Endothelial cell of umbilical vein (primary cell): ENCODE data around the gene ASPSCR1. TPM values are rescaled to one million over a fixed set of nuclear protein-coding genes. Genes with fewer than 3 reads are reported as not detected.

Source experiments
- BruUV-seq: library from RNA; stranded (reverse); fragments of 400-500 nt; replicated peaks from 2 replicates; lab custom pipeline; 2021; lab: Mats Ljungman, UMichigan
- CTCF ChIA-PET: fragments of 300-600, 350-600 bp; sonication (Branson Sonifier 250); formaldehyde crosslinking; loops from one replicate; lab custom pipeline; 2021; ENCODE audit warnings: antibody characterized with exemption, inconsistent platforms; lab: Charles Lee
- POLR2A ChIA-PET: fragments of 300-600, 350-600 bp; sonication (Branson Sonifier 250); formaldehyde crosslinking; loops from one replicate; lab custom pipeline; 2021; ENCODE audit warnings: antibody characterized with exemption, inconsistent platforms; lab: Charles Lee
- DNase-seq: peaks from one replicate; pipeline ENCODE4 v3.0.0-alpha.2; 2011; ENCODE audit warnings: low read depth, low spot score
- FAIRE-seq: peaks from 2 replicates; lab custom pipeline; 2011; peaks lifted over from hg19 to GRCh38; lab: Jason Lieb, UNC
- H2AFZ ChIP-seq: 2 replicates; pipeline ENCODE4 v1.6.0; 2012; ENCODE audit warnings: low read depth, low read length, control low read depth, inconsistent platforms
- H3K27ac ChIP-seq: 2 replicates; pipeline ENCODE4 v1.5.1; 2011; ENCODE audit warnings: low read depth, mild to moderate bottlenecking, control low read depth, low read length, moderate library complexity; ENCODE audit not compliant: insufficient read depth
- H3K27me3 ChIP-seq, 2 experiments: 2 replicates each; pipeline versions ENCODE4 v1.6.0 to v1.6.1; 2011; ENCODE audit warnings: low read length in 2 of 2, mixed read lengths in 1 of 2; ENCODE audit not compliant: control insufficient read depth in 2 of 2, insufficient read depth in 2 of 2
- H3K36me3 ChIP-seq, 2 experiments: 2 replicates in 1 of 2; 3 replicates in 1 of 2; pipeline ENCODE4 v1.5.1; 2011; ENCODE audit warnings: low read length in 2 of 2, mild to moderate bottlenecking in 1 of 2, moderate library complexity in 1 of 2; ENCODE audit not compliant: control insufficient read depth in 2 of 2, insufficient read depth in 2 of 2; ENCODE audit errors: extremely low read depth in 1 of 2
- H3K4me1 ChIP-seq: 3 replicates; pipeline ENCODE4 v1.5.1; 2011; ENCODE audit warnings: mild to moderate bottlenecking, low read length; ENCODE audit not compliant: control insufficient read depth, insufficient read depth; ENCODE audit errors: extremely low read depth
- H3K4me2 ChIP-seq: 2 replicates; pipeline ENCODE4 v1.6.1; 2011; ENCODE audit warnings: low read length, control low read depth, mixed read lengths; ENCODE audit not compliant: insufficient read depth
- H3K4me3 ChIP-seq, 3 experiments: fragments of 200-600 bp in 1 of 3; sonication (generic), shearing (Covaris generic) in 1 of 3; replicated peaks in 1 of 3; 2 replicates each; pipeline ENCODE4 v1.5.1; 2011 to 2016; ENCODE audit warnings: control low read depth in 3 of 3, low read length in 3 of 3, mild to moderate bottlenecking in 2 of 3, inconsistent platforms in 1 of 3, low read depth in 1 of 3, moderate library complexity in 1 of 3; ENCODE audit not compliant: insufficient read depth in 1 of 3
- H3K79me2 ChIP-seq: 2 replicates; pipeline ENCODE4 v1.6.0; 2012; ENCODE audit warnings: low read length, inconsistent platforms; ENCODE audit not compliant: control insufficient read depth, insufficient read depth
- H3K9ac ChIP-seq: replicated peaks from 2 replicates; pipeline ENCODE3; 2011; ENCODE audit warnings: low read length, control low read depth; ENCODE audit not compliant: insufficient read depth; ENCODE audit errors: extremely low read depth
- H3K9me1 ChIP-seq: replicated peaks from 3 replicates; pipeline ENCODE4 v1.6.0; 2011; ENCODE audit warnings: mild to moderate bottlenecking, low read length; ENCODE audit not compliant: control insufficient read depth, insufficient read depth; ENCODE audit errors: extremely low read depth
- H3K9me3 ChIP-seq: replicated peaks from 2 replicates; pipeline ENCODE4 v1.5.1; 2012; ENCODE audit warnings: low read length, inconsistent platforms; ENCODE audit not compliant: control insufficient read depth, insufficient read depth
- H4K20me1 ChIP-seq: replicated peaks from 2 replicates; pipeline ENCODE3; 2011; ENCODE audit warnings: mild to moderate bottlenecking, low read length; ENCODE audit not compliant: control insufficient read depth, insufficient read depth; ENCODE audit errors: extremely low read depth
- EZH2 ChIP-seq: IDR thresholded peaks from 2 replicates; pipeline ENCODE4 v1.6.1; 2012; ENCODE audit warnings: borderline replicate concordance, low read depth, mild to moderate bottlenecking, moderate library complexity, low read length, inconsistent platforms; ENCODE audit not compliant: severe bottlenecking
- FOS ChIP-seq: IDR thresholded peaks from 2 replicates; pipeline ENCODE4 v1.6.1; 2011; ENCODE audit warnings: mild to moderate bottlenecking, low read length, moderate library complexity, borderline replicate concordance; ENCODE audit not compliant: insufficient read depth
- GATA2 ChIP-seq: IDR thresholded peaks from 2 replicates; pipeline ENCODE4 v1.7.0; 2011; ENCODE audit warnings: low read depth, mild to moderate bottlenecking, moderate library complexity, mixed read lengths, low read length; ENCODE audit not compliant: insufficient read length, insufficient read depth
- JUN ChIP-seq: IDR thresholded peaks from 2 replicates; pipeline ENCODE4 v1.6.1; 2011; ENCODE audit warnings: borderline replicate concordance, low read depth; ENCODE audit not compliant: insufficient read length, insufficient read depth
- MYC ChIP-seq: IDR thresholded peaks from one replicate; pipeline ENCODE4 v1.6.1; 2011; ENCODE audit warnings: mild to moderate bottlenecking, low read depth, low read length
- POLR2A ChIP-seq: IDR thresholded peaks from 2 replicates; pipeline ENCODE4 v1.6.1; 2012; ENCODE audit warnings: low read depth, mild to moderate bottlenecking, control low read depth, low read length
- POLR2AphosphoS5 ChIP-seq: IDR thresholded peaks from 2 replicates; pipeline ENCODE4 v1.6.1; 2012; ENCODE audit warnings: low read depth, mild to moderate bottlenecking, control low read depth, low read length, moderate library complexity; ENCODE audit not compliant: insufficient read depth
- dilution Hi-C: fragments of 300-500 bp; cut with MboI; formaldehyde crosslinking; loops from one replicate; pipeline ENCODE4 v1.15.0; 2019; ENCODE audit warnings: low sequenced_read_pairs; ENCODE audit not compliant: extremely low pct_ligation_motif_present
- intact Hi-C: fragments of 100-400 bp; cut with micrococcal nuclease; formaldehyde crosslinking; loops from one replicate; pipeline ENCODE4 v1.10.0; 2022
- polyA plus RNA-seq, 4 experiments: library from polyadenylated mRNA; depleted of rRNA in 3 of 4; stranded (reverse) in 3 of 4; unstranded in 1 of 4; fragments of >200 nt; gene quantifications; 2 replicates each; pipeline versions ENCODE4 v1.2.1 to v1.2.3, GENCODE V29; 2011 to 2012; ENCODE audit warnings: missing spikeins in 1 of 4
- total RNA-seq: library from RNA; stranded (reverse); gene quantifications from 2 replicates; pipeline ENCODE4 v1.2.3, GENCODE V29; 2021
- TF ChIP-seq, protein P1 (sequence below): IDR thresholded peaks from 2 replicates; pipeline ENCODE4 v1.6.1; 2011; ENCODE audit not compliant: insufficient read depth, insufficient read length
- TF ChIP-seq, protein P2 (sequence below), 2 donors: IDR thresholded peaks; 1 replicate in 1 of 2; 2 replicates in 1 of 2; pipeline ENCODE4 v1.5.1; 2011; ENCODE audit warnings: low read length in 2 of 2, mild to moderate bottlenecking in 2 of 2, moderate library complexity in 2 of 2, control low read depth in 1 of 2, inconsistent platforms in 1 of 2, low read depth in 1 of 2; ENCODE audit not compliant: insufficient read depth in 1 of 2; ENCODE audit errors: extremely low read depth in 1 of 2

ASPSCR1 gene
- total and polyA plus RNA-seq, 2 donors (not counting 3 experiments of a cell fraction or from before 2014, with no cell fraction given): 24.8 to 36.5 TPM

GRCh38 chr17:82028966-82029365 lies 51.5 kb downstream of the ASPSCR1 start:
- Histone ChIP-seq H3K27ac (no peak overlapping the region), H3K36me3 (no peaks in the 10 kb centered on the region), H3K9me1 (no peaks in the 10 kb centered on the region), H4K20me1 (no peaks in the 10 kb centered on the region), H3K27me3 (no peaks in the 10 kb centered on the region), H3K9ac (no peak overlapping the region), H3K4me3 (no peak overlapping the region), H3K9me3 (no peaks in the 10 kb centered on the region), H3K4me1 (peaks cover 12% of the 10 kb centered on the region), H3K4me2 (no peak overlapping the region), H2AFZ (no peak overlapping the region), H3K79me2 (peaks cover 4% of the 10 kb centered on the region)
- intact Hi-C loops: loop anchor here (10.0 kb wide), 1 partner anchor 186 kb away; the partner anchor contains the start of gene CCDC57
- ChIA-PET CTCF (interaction anchor here (1.3 to 4.2 kb wide), 4 partner anchors 8 to 126 kb away, joined by 4 to 127 read pairs (median 34); partner anchors contain the start of genes CENPX, DCXR, LRRC45 and NOTUM), POLR2A (no interaction called here)
- dilution Hi-C loops: no loop called here
- no peak for FAIRE-seq
- DNase-seq: no peak
- no TSS peak for BruUV-seq
- TF ChIP-seq, protein P1, sequence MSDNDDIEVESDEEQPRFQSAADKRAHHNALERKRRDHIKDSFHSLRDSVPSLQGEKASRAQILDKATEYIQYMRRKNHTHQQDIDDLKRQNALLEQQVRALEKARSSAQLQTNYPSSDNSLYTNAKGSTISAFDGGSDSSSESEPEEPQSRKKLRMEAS: no peak
- TF ChIP-seq JUN (no peak), EZH2 (no peak), GATA2 (no peak), FOS (no peak), POLR2A (no peak), POLR2AphosphoS5 (no peak), MYC (no peak)
- TF ChIP-seq, protein P2, sequence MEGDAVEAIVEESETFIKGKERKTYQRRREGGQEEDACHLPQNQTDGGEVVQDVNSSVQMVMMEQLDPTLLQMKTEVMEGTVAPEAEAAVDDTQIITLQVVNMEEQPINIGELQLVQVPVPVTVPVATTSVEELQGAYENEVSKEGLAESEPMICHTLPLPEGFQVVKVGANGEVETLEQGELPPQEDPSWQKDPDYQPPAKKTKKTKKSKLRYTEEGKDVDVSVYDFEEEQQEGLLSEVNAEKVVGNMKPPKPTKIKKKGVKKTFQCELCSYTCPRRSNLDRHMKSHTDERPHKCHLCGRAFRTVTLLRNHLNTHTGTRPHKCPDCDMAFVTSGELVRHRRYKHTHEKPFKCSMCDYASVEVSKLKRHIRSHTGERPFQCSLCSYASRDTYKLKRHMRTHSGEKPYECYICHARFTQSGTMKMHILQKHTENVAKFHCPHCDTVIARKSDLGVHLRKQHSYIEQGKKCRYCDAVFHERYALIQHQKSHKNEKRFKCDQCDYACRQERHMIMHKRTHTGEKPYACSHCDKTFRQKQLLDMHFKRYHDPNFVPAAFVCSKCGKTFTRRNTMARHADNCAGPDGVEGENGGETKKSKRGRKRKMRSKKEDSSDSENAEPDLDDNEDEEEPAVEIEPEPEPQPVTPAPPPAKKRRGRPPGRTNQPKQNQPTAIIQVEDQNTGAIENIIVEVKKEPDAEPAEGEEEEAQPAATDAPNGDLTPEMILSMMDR (IDR thresholded peaks at IDR 0.05; ENCODE audit: extremely low read depth in 1 of 2, insufficient read depth in 1 of 2, low read depth in 1 of 2, low read length in 2 of 2): no peak
